ENCODE data around the gene CKAP2L.

The CKAP2L gene

GRCh38 chr2:112760149-112760548 lies 4.3 kb downstream of the CKAP2L start:
- no peak for DNase-seq (ENCODE audit: low read depth in 2 of 2)

GRCh38 chr2:112758711-112759110 lies 5.7 kb downstream of the CKAP2L start:
- no peak for DNase-seq (ENCODE audit: low read depth in 2 of 2)

GRCh38 chr2:112757265-112757664 lies 7.1 kb downstream of the CKAP2L start:
- no peak for DNase-seq (ENCODE audit: low read depth in 2 of 2)

- no peak for DNase-seq (ENCODE audit: low read depth in 2 of 2)
Measured at GRCh38 chr2:112756207-112756606, 8.2 kb downstream of the CKAP2L start.

- no peak for DNase-seq (ENCODE audit: low read depth in 2 of 2)
Measured at GRCh38 chr2:112755444-112755843, 9.0 kb downstream of the CKAP2L start.

GRCh38 chr2:112754564-112754963 lies 9.8 kb downstream of the CKAP2L start:
- DNase-seq (ENCODE audit: low read depth in 2 of 2) = no peak

- no peak for DNase-seq (ENCODE audit: low read depth in 2 of 2)
Measured at GRCh38 chr2:112752667-112753066, 11.7 kb downstream of the CKAP2L start.

- DNase-seq (ENCODE audit: low read depth in 2 of 2) = no peak
Measured at GRCh38 chr2:112751451-112752197, 12.8 kb downstream of the CKAP2L start.

GRCh38 chr2:112750560-112750843 lies 13.9 kb downstream of the CKAP2L start:
- DNase-seq (ENCODE audit: low read depth in 2 of 2) = no peak

- DNase-seq (ENCODE audit: low read depth in 2 of 2) = peak; percentile 76 to 83
Measured at GRCh38 chr2:112749755-112750559, 14.5 kb downstream of the CKAP2L start.

- no peak for DNase-seq (ENCODE audit: low read depth in 2 of 2)
Measured at GRCh38 chr2:112740527-112740926, 23.9 kb downstream of the CKAP2L start.

- no peak for DNase-seq (ENCODE audit: low read depth in 2 of 2)
Measured at GRCh38 chr2:112737542-112738232, 26.7 kb downstream of the CKAP2L start.

- no peak for DNase-seq (ENCODE audit: low read depth in 2 of 2)
Measured at GRCh38 chr2:112733871-112734270, 30.5 kb downstream of the CKAP2L start.

- no peak for DNase-seq (ENCODE audit: low read depth in 2 of 2)
Measured at GRCh38 chr2:112733456-112733855, 31.0 kb downstream of the CKAP2L start.

- no peak for DNase-seq (ENCODE audit: low read depth in 2 of 2)
Measured at GRCh38 chr2:112731479-112731878, 32.9 kb downstream of the CKAP2L start.

GRCh38 chr2:112730791-112731190 lies 33.6 kb downstream of the CKAP2L start:
- DNase-seq (ENCODE audit: low read depth in 2 of 2) = no peak

GRCh38 chr2:112730216-112730615 lies 34.2 kb downstream of the CKAP2L start:
- no peak for DNase-seq (ENCODE audit: low read depth in 2 of 2)

- DNase-seq (ENCODE audit: low read depth in 2 of 2) = no peak
Measured at GRCh38 chr2:112728378-112729175, 35.8 kb downstream of the CKAP2L start.

GRCh38 chr2:112728029-112728362 lies 36.4 kb downstream of the CKAP2L start:
- DNase-seq (ENCODE audit: low read depth in 2 of 2) = no peak

- DNase-seq (ENCODE audit: low read depth in 2 of 2) = no peak
Measured at GRCh38 chr2:112727276-112728028, 37.0 kb downstream of the CKAP2L start.

- DNase-seq (ENCODE audit: low read depth in 2 of 2) = peak; percentile 78 to 88
Measured at GRCh38 chr2:112726487-112727190, 37.8 kb downstream of the CKAP2L start.

All from activated CD4-positive, alpha-beta T cell treated with anti-CD3 and anti-CD28 coated beads for 24 hours (primary cell).